ENCODE data around the gene HAUS8.
"Not testable (repeated sequence)": the region's sequence is repeated elsewhere in the genome, so short reads cannot be mapped to it uniquely, and the experiment has no call there.

HAUS8 gene

DNA sequence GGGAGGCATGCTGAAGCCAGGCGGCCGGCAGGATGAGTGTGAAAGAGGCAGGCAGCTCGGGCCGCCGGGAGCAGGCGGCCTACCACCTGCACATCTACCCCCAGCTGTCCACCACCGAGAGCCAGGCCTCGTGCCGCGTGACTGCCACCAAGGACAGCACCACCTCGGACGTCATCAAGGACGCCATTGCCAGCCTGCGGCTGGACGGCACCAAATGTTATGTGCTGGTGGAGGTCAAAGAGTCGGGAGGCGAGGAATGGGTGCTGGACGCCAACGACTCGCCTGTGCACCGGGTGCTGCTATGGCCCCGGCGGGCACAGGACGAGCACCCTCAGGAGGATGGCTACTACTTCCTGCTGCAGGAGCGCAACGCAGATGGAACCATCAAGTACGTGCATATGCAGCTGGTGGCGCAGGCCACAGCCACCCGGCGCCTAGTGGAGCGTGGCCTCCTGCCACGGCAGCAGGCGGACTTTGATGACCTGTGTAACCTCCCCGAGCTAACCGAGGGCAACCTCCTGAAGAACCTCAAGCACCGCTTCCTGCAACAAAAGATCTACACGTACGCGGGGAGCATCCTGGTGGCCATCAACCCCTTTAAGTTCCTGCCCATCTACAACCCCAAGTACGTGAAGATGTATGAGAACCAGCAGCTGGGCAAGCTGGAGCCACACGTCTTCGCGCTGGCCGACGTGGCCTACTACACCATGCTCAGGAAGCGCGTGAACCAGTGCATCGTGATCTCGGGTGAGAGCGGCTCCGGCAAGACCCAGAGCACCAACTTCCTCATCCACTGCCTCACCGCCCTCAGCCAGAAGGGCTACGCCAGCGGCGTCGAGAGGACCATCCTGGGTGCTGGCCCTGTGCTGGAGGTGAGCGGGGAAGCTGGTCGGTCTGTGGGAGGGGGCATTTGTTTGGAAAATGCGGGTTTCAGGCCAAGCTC lies 26.7 kb upstream of the HAUS8 start:
- DNase-seq (ENCODE audit: low read depth), result no peak

- DNase-seq (ENCODE audit: low read depth), result no peak
These were observed 23.1 kb upstream of the HAUS8 start for GRCh38 chr19:17098326-17098725.

DNA sequence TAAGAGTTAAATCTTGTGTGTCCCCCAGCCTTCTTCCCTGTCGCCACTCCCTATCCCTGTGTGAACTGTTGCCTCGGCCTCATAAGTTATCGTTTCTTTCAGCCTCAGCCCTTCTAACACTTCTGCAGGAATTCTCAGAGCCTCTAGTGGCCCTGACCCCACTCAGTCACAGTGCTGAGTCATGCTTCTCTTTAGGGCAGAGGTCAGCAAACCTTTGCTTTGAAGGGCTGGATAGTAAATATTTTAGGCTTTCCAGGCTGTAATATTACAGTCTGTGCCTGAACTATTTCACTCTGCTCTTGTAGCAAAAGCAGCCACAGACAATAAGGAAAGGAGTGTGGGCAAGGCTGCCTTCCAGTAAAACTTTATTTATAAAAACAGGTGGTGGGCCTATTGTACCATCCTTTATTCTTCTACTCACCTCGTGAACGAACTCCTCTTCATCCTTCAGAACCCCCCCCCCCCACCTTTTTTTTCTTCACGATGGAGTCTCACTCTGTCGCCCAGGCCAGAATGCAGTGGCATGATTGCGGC lies 22.4 kb upstream of the HAUS8 start:
- DNase-seq (ENCODE audit: low read depth), result no peak

GRCh38 chr19:17095141-17095919 lies 20.1 kb upstream of the HAUS8 start:
- DNase-seq (ENCODE audit: low read depth), result no peak

GRCh38 chr19:17094694-17095093 lies 19.4 kb upstream of the HAUS8 start:
- not testable (repeated sequence) for DNase-seq (ENCODE audit: low read depth)

DNA sequence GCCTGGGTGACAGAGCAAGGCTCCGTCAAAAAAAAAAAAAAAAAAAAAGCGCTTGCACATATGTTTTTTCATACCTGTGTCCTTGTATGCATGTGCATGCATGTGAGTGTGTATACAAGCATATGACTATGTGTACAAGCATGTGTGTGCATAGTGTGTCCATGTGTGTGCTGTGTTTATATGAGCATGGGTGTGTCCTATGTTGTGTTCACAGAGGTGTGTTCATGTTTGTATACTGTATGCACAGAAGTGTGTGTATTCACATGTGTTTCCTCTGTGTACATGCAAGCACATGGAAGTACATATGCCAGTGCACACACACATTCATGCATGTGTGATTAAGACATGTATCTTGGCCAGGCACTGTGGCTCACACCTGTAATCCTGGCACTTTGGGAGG lies 17.4 kb upstream of the HAUS8 start:
- DNase-seq (ENCODE audit: low read depth), result no peak

- DNase-seq (ENCODE audit: low read depth), result peak; percentile 40
These were observed 16.6 kb upstream of the HAUS8 start for GRCh38 chr19:17091758-17092333.

DNA sequence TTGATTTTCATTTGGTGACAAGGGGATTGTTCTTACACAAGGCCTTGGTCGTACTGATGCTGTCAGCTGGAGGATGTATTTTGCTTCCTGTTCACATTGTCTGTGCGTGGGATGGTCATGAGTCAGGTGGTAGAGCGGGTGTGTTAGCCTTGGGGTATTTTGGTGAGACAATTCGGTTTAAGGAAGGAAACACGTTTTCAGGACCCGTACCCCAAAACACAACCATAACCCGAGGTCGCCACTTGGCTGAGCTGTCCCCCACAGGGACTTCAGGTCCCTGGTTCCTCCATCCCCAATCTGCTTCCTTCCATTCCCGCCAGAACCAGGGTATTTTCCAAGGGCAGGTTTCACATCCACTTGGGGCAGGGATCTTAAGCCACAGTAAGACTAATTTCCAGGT lies 15.3 kb upstream of the HAUS8 start:
- DNase-seq (ENCODE audit: low read depth), result no peak

GRCh38 chr19:17088552-17088951 lies 13.3 kb upstream of the HAUS8 start:
- no peak for DNase-seq (ENCODE audit: low read depth)

DNA sequence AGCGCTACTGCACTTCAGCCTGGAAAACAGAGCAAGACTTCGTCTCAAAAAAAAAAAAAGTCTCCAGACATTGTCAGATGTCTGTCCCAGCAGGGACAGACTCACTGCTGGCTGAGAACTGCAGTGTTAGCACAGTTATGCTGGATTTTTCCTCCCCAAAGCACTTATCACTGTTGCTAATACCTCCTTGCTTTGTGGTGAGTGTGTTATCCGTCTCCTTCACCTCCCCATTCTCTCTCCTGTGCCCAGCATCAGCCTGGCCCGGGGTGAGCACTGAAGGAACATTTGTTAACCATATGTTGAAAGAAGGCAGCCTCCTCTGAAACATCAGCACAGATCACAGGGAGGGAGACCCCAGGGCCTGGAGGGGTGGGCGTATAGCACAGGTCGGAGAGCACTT lies 11.6 kb upstream of the HAUS8 start:
- DNase-seq (ENCODE audit: low read depth), result no peak

- no peak for DNase-seq (ENCODE audit: low read depth)
These were observed 10.9 kb upstream of the HAUS8 start for GRCh38 chr19:17086120-17086519.

DNA sequence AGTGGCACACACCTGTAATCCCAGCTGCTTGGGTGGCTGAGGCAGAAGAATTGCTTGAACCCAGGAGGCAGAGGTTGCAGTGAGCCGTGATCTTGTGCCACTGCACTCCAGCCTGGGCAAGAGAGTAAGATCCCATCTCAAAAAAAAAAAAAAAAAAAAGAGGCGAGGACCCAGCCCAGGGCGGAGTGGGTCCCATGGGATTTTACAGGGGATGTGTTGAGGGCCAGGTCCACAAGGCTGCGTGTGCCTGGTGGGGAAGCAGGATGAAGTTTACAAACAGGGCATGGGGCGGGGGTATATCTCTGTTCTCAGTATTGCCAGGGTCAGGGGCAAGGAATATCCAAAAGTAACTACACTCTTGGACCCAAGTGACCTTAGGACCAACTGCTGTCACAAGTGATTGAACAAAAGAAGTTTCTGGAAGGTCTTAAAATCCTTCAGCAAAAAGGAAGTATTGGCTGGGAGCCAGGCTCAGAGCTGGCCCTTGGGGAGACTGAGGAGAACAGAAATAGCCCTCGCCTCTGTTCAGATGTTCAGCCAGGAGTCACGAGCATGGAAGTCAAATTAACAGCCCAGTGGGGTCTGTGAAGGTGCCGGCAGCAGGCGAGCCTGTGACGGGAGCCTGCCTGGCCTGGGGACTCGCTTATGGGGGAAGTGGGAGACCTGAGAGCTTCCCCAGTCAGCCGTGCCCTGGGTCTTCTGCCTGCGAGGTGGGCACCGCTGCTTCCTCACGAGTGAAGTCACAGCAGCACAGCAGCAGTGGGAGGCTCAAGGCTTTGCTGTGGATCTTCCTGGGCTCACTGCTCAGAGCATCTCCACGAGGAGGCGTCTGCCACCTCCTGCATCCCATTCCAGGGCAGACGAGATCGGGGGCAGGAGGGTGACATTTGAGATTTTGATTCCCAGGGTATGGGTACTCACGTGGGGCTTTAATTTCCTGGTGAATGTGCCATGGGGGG lies 6.7 kb upstream of the HAUS8 start:
- no peak for DNase-seq (ENCODE audit: low read depth)

DNA sequence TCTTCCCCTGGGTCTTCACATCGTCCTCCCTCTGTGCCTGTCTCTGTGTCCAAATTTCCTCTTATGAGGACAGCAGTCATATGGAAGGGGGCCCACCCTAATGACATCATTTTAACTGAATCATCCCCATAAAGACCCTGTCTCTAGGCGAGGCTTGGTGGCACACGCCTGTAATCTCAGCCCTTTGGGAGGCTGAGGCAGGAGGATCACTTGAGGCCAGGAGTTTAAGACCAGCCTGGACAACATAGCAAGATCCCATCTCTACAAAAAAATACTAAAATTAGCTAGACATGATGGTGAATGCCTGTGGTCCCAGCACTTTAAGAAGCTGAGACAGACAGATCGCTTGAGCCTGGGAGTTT lies 5.2 kb upstream of the HAUS8 start:
- DNase-seq (ENCODE audit: low read depth), result no peak

DNA sequence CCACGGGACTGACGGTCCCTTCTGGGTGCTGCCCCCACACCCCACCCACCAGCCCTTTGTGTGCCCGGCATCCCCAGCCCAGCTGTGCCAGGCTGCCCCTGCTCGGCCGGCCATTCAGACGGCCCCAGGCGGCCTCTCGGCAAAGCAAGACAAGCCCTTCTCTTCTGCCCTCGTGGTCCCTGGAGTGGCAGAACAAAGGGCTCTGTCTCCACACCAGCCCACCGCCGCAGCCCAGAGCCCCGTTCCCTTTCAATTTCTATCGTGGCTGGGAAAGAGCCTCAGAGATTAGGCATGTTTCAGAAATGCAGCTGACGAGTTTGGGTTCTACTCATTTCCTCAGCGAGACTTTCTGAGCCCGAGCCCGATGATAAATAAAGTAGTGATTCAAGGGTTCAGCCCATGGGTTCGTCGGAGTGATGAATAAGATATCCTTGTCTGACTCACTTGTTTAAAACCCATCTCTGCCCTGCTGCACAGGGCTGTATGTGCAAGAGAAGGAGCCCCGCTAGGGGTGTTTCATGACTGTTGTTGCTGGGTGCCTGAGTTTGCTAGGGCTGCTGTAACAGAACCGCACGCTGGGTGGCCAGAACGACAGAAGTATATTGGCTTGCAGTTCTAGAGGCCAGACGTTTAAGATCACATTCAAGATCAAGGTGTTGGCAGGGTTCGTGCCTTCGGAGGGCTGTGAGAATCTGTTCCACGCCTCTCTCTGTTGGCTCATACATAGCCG lies 4.6 kb upstream of the HAUS8 start:
- DNase-seq (ENCODE audit: low read depth), result no peak

DNA sequence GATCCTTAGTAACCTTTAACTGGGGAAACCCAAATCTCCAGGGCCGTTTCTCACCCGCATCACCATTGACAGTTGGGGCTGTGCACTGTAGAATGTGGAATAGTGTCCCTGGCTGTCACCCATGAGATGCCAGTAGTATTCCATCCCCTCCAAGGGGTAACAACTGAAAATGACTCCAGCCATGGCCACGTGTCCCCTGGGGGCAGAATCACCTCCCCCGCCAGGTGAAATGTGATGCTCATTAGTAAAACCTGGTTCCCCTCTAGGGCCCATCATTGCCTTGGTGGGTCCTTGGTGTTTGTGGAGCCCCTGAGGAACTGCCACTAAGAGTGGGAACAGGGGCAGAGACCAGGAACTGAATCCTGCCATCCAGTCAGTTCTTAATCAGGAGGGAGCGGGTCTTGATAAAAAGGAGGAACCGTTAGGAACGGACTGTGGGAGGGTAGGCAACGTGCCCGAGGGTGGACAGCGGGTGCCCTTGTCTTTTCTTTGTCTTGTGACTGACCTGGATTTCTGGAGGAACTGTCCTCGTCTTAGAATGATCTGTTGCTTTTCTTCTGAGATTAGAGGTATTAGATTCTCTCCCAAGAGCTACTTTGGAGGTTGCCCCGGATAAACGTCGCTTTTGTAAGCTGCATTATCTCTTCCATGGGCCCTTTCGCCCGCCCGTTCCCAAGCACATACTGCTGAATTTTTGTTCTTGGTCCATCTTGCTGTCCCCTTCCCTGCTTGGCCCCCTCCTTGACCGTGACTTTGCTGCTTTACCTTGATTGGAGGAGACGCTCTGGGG lies 3.9 kb upstream of the HAUS8 start:
- no peak for DNase-seq (ENCODE audit: low read depth)

DNA sequence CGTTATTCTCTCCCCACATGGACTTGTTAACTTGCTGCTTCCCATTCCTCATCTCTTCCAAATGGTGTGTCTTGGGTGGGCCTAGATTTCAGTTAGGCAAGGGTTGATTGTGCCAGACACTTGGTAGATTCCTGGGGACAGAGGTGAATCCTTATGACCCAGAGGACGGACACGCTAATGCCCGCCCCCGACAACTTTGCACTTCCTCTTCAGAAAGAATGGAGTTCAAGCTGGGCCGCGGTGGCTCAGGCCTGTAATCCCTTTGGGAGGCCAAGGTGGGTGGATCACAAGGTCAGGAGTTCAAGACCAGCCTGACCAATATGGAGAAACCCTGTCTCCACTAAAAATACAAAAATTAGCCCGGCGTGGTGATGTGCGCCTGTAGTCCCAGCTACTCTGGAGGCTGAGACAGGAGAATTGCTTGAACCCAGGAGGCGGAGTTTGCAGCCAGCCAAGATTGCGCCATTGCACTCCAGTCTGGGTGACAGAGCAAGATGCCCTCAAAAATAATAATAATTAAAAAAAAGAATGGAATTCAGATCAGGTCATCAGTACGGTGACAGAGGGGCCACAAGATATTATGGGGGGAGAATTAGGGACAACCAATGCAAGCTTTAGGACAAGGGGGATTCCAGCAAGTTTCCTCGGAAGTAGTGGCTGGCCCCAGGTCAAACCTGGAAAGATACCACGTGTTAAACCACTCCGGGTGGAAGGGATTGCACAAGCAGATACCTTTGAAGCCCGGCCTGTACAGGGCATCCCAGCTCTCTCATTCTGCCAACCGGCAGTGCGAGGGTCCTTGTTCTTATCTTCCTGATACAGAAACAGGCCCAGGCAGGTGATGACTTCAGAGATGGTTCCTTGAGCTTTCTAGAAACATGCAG lies 3.0 kb upstream of the HAUS8 start:
- no peak for DNase-seq (ENCODE audit: low read depth)

DNA sequence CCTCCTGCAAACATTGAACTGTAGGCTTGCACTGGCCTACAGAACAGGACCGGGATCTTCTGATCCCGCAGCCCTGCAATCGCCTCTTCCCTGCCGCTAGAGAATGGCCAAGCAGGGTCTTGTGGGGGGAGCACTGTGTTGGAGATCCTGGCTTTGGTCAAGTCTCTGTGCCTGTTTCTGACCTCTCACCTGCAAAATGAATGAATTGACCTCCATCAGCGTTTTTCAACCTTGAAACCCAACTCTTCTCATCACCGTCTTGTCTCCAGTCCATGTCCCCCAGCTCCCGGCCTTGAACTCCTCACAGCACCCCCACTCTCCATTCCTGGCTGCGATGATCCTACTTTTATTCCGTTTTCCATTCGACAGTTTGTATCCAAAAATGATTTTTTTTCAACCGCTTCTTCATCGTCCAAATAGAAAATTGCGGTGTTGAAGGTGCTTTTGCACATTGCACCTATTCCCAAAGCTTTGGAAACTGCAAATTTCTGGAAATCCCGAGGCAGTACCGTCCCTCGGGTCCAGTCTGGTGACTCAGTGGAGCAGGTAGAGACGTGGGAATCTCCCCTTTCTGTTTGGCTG lies 2.3 kb upstream of the HAUS8 start:
- no peak for DNase-seq (ENCODE audit: low read depth)

DNA sequence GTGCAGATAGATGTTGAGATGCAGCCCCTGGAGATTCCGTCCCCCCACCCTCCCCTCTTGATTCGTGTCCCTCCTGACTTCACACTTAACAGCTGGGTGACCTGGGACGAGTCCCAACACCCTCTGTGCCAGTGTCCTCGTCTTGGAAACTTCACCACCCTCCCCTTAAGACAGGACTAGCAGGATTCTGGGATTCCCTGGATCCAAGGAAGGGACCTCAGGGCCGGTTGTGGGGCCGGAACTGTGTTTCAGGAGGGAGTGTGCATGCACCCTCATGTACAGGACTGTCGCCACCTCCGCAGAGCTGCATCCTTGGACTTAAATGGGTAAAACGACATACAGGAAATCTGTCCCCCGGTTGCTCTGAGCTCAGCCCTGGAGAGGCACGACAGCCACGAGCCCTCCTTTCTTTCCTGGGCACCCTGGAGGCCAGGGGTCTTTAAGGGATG lies 1.3 kb upstream of the HAUS8 start:
- DNase-seq (ENCODE audit: low read depth), result no peak

Measured in CMK (cell line).